ENCODE data around the gene ELOF1. TPM values are rescaled to one million over a fixed set of nuclear protein-coding genes. Genes with fewer than 3 reads are reported as not detected.

The ELOF1 gene
- polyA plus RNA-seq, 2 of the 4 experiments (the other 2 are of a cell fraction), result 47.9 to 97.3 TPM

DNA sequence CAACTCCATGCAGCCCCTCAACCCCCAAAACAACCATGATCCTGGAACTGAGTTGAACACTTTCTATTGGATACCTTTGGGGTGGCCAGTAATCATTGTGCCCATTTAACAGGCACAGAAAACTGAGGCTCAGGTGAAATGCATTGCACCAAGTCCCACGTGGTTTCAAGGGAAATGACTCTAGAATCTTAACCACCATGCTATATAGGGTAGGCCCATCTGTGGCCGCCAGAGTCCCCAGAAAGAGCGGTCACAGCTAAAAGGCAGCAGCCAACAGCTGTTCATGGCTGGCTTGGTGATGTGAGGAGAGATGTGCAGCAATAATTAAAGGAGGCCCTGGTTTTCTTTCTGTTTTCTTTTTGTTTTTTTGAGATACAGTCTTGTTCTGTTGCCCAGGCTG lies 17.8 kb downstream of the ELOF1 start:
- DNase-seq (ENCODE audit: low read depth in 1 of 2, low spot score in 1 of 2) (no peak), FAIRE-seq (no peak), ATAC-seq (no peak)
- Histone ChIP-seq H3K27ac (no peak overlapping the region), H3K4me3 (no peak overlapping the region), H3K9me3 (no peaks in the 10 kb centered on the region), H3K4me2 (no peak overlapping the region), H3K4me1 (peaks cover 10% of the 10 kb centered on the region; the same call in 1 of the 3 replicates)
- no peak for TF ChIP-seq HOXA7 (CRISPR knock-in tag; IDR thresholded peaks at IDR 0.05)
- TF ChIP-seq EHMT2 (IDR thresholded peaks at IDR 0.05; ENCODE audit: low read depth), result no peak
- ChIA-PET CTCF (interaction anchor here (1.0 kb wide), 1 partner anchor 18 kb away, joined by 3 read pairs; the partner anchor contains the start of gene ELOF1), POLR2A (no interaction called here)
- 86% methylated on average over 2 of the region's 3 CpGs for WGBS (ENCODE audit: missing lambda C conversion rate)

DNA sequence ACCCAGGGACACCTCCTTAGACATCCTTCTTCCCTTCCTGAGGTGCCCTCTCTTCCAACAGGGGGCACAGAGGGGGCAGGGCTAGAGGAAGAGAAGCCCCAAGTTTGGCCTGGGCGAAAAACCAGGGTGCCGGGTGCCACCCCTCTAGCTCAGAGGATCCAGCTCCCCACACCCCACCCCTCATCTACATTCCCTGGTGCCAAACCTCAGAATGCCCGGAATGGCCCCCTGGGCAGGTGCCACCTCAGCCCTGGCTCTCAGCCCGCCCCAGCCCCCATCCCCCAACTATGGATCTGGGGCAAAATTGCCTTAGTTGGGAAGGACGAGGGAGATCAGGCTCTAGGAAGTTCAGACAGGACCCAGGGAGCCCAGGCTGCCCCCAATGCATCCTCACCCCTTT lies 18.4 kb downstream of the ELOF1 start:
- ChIA-PET POLR2A (no interaction called here), CTCF (interaction anchor here (1.0 kb wide), 1 partner anchor 18 kb away, joined by 3 read pairs; the partner anchor contains the start of gene ELOF1)
- TF ChIP-seq EHF (CRISPR knock-in tag; IDR thresholded peaks at IDR 0.05) (no peak), RFX5 (IDR thresholded peaks at IDR 0.05) (no peak), GATA3 (IDR thresholded peaks at IDR 0.05; ENCODE audit: borderline replicate concordance) (no peak), NR3C1 (IDR thresholded peaks at IDR 0.05) (no peak), RCOR1 (IDR thresholded peaks at IDR 0.05; ENCODE audit: low read depth, low read length) (no peak), HOXB13 (CRISPR knock-in tag; IDR thresholded peaks at IDR 0.05; ENCODE audit: low read depth) (no peak), CHD4 (IDR thresholded peaks at IDR 0.05; ENCODE audit: borderline replicate concordance) (no peak), POLR2AphosphoS2 (conservative IDR thresholded peaks at IDR 0.05; ENCODE audit: low read length) (no peak), CHD2 (IDR thresholded peaks at IDR 0.05; ENCODE audit: low read length, partially characterized antibody) (no peak), JUNB (IDR thresholded peaks at IDR 0.05) (no peak), HDAC2 (IDR thresholded peaks at IDR 0.05) (no peak), MAZ (IDR thresholded peaks at IDR 0.05; ENCODE audit: borderline replicate concordance, low read depth, low read length) (no peak)
- TF ChIP-seq, protein P1, sequence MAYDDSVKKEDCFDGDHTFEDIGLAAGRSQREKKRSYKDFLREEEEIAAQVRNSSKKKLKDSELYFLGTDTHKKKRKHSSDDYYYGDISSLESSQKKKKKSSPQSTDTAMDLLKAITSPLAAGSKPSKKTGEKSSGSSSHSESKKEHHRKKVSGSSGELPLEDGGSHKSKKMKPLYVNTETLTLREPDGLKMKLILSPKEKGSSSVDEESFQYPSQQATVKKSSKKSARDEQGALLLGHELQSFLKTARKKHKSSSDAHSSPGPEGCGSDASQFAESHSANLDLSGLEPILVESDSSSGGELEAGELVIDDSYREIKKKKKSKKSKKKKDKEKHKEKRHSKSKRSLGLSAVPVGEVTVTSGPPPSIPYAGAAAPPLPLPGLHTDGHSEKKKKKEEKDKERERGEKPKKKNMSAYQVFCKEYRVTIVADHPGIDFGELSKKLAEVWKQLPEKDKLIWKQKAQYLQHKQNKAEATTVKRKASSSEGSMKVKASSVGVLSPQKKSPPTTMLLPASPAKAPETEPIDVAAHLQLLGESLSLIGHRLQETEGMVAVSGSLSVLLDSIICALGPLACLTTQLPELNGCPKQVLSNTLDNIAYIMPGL (CRISPR knock-in tag; IDR thresholded peaks at IDR 0.05; ENCODE audit: borderline replicate concordance), result no peak
- TF ChIP-seq, protein P2, sequence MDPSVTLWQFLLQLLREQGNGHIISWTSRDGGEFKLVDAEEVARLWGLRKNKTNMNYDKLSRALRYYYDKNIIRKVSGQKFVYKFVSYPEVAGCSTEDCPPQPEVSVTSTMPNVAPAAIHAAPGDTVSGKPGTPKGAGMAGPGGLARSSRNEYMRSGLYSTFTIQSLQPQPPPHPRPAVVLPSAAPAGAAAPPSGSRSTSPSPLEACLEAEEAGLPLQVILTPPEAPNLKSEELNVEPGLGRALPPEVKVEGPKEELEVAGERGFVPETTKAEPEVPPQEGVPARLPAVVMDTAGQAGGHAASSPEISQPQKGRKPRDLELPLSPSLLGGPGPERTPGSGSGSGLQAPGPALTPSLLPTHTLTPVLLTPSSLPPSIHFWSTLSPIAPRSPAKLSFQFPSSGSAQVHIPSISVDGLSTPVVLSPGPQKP (IDR thresholded peaks at IDR 0.05; ENCODE audit: low read depth, low read length), result no peak
- TF ChIP-seq, protein P3, sequence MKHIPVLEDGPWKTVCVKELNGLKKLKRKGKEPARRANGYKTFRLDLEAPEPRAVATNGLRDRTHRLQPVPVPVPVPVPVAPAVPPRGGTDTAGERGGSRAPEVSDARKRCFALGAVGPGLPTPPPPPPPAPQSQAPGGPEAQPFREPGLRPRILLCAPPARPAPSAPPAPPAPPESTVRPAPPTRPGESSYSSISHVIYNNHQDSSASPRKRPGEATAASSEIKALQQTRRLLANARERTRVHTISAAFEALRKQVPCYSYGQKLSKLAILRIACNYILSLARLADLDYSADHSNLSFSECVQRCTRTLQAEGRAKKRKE (CRISPR knock-in tag; IDR thresholded peaks at IDR 0.05; ENCODE audit: low read depth), result no peak
- TF ChIP-seq, protein P4, sequence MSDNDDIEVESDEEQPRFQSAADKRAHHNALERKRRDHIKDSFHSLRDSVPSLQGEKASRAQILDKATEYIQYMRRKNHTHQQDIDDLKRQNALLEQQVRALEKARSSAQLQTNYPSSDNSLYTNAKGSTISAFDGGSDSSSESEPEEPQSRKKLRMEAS (IDR thresholded peaks at IDR 0.05), result no peak
- peaks cover 12% of the 10 kb centered on the region; the same call in 2 of the 3 replicates for H3K4me1 ChIP-seq
- FAIRE-seq (no peak), ATAC-seq (no peak), DNase-seq (ENCODE audit: low read depth in 1 of 2, low spot score in 1 of 2) (no peak)
- H3K27ac ChIP-seq, result no peak overlapping the region
- H3K4me3 ChIP-seq, result no peak overlapping the region
- no peaks in the 10 kb centered on the region for H3K9me3 ChIP-seq
- WGBS (ENCODE audit: missing lambda C conversion rate), result 78% methylated on average over 2 of the region's 5 CpGs
- H3K4me2 ChIP-seq, result no peak overlapping the region

DNA sequence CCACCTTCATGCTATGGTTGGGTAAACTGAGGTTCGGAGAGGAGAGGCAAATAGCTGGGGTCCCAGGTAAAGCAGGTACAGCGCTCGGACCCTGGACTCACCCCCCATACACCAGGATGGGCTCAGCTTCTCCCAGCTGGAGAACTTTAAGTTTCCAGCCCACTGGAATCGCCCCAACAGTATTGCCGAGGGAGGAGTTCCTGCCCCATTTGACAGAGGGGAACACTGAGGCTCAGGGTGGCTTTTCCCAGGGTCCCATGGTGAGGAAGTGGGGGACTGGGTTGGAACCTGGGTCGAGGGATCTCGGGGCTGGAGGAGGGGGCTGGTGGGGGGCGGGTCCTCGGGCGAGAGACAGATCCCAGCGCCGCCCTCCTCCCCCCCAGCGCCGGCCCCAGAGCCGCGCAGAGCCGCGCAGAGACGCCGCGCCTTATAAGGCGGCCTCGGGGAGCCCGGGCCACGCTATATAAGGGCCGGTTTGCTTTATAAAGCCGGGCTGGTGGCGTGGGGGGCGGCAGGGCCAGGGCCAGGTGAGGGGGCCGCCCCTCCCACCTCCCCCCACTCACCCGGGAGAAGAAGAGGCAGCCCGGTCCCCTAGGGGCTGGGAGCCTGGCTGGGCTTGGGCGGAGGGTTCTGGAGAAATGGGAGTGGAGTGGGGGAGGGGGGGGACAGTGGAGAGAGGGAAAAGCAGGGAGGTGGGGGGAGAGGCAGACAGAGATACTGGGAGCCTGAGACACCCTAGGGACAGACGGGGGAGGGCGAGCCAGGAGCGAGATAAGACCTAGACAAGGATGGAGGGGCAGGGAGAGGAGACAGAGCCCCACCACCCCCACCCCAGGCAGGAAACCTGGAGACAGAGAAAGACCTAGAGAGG lies 19.3 kb downstream of the ELOF1 start:
- peak overlapping the region; percentile 28; the same call in 2 of the 3 replicates for H3K4me2 ChIP-seq

More for the DNA sequence above, 19.3 kb downstream of the ELOF1 start:
- Histone ChIP-seq H3K4me3 (no peak overlapping the region), H3K9me3 (no peaks in the 10 kb centered on the region), H3K4me1 (peaks cover 15% of the 10 kb centered on the region; the same call in 2 of the 3 replicates), H3K27ac (peak overlapping the region in 1 of 2 experiments; percentile 65; a peak in 2 of 6 replicates)
- POLR2A ChIA-PET, result no interaction called here
- FAIRE-seq (no peak), ATAC-seq (peak in 1 of 2 experiments; percentile 7; a peak in 1 of 6 replicates), DNase-seq (ENCODE audit: low read depth in 1 of 2, low spot score in 1 of 2) (no peak)
- TF ChIP-seq, protein P3 (CRISPR knock-in tag; IDR thresholded peaks at IDR 0.05; ENCODE audit: low read depth), result no peak
- TF ChIP-seq CBX2 (IDR thresholded peaks at IDR 0.05; ENCODE audit: borderline replicate concordance, low read depth), result no peak
- TF ChIP-seq EHF (CRISPR knock-in tag; IDR thresholded peaks at IDR 0.05), result no peak
- no peak for TF ChIP-seq KDM5A (IDR thresholded peaks at IDR 0.05)
- no peak for TF ChIP-seq POLR2A (IDR thresholded peaks at IDR 0.05; ENCODE audit: low read length)
- TF ChIP-seq RARB (CRISPR knock-in tag; IDR thresholded peaks at IDR 0.05), result no peak
- no peak for TF ChIP-seq JUNB (IDR thresholded peaks at IDR 0.05)
- CTCF ChIA-PET, result interaction anchor here (0.6 to 1.0 kb wide), 4 partner anchors 9 to 57 kb away, joined by 3 to 4 read pairs (median 3); partner anchors contain the start of gene ELOF1
- WGBS (ENCODE audit: missing lambda C conversion rate), result 70% methylated on average over 9 of the region's 36 CpGs
